Activated T-cell treated with anti-CD3 and anti-CD28 coated beads, Interleukin-2, amount 50 U/mL, for 48 hours (primary cell): ENCODE results near the gene NPTN.
"Not testable (repeated sequence)": the region's sequence is repeated elsewhere in the genome, so short reads cannot be mapped to it uniquely, and the experiment has no call there.

ENCODE experiments used
- DNase-seq, 2 experiments: peaks; one replicate each; pipeline ENCODE4 v3.0.0-alpha.2; 2020

The NPTN gene

DNA sequence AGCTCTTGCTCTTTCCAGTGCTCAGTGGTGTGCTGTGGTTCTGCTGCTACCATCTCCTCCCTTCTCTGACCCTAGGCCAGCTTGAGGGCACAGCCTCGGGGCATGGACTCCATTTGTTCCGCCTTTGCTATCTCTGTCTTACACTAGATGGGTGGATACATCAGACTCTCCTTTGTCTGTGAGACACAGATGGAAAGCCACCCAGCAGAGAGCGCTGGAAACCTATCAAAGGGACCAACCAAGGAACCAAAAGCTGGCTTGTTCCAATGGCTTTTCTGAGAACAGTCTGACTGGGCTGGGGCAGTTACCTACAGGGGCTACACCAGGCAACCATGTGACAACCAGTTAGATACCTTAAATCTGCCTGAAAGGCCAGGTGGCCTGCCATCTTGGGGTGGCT lies 63.8 kb downstream of the NPTN start:
- no peak for DNase-seq

- DNase-seq, result no peak
Measured at GRCh38 chr15:73568564-73569280, 64.5 kb downstream of the NPTN start.

DNA sequence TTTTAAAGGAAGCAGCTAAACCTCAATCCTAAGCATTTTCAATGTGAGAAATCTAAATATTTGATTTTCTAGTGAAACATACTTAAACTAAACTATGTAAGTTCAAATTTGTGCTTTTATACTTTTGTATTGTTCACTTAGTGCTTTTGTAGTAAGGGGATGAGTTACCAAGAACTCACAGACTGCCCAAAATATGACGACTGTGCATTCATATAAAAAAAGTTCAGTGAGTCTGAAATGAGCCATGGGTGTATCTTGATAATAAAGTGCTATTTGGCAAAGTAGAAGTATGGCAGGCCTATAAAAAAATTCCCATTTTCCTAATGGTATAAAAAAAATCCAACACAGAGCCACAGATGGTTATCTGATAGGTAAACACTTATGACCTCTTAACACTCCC lies 66.2 kb downstream of the NPTN start:
- DNase-seq, result no peak

- no peak for DNase-seq
Measured at GRCh38 chr15:73564255-73564654, 68.9 kb downstream of the NPTN start.

GRCh38 chr15:73560501-73561117 lies 72.6 kb downstream of the NPTN start:
- no peak for DNase-seq

GRCh38 chr15:73558529-73558928 lies 74.7 kb downstream of the NPTN start:
- DNase-seq, result no peak

DNA sequence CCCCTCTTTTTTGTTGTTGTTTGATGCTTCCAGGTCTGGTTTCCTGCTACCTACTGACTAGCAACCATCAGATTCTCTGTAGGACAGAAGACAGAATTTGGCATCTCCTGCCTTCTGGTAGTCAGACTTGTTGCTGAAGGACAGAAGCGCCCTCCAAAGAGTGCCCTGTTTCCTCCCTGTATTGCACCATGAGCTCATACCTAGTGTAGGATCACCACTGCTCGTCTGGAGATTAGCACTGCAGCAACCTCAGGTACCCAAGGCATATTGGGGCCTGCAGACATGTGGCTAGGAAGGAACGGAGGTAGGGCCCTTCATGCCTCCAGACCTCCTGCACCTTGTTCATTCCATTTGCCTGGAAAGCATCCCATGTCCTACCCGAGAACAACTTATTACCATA lies 78.1 kb downstream of the NPTN start:
- no peak for DNase-seq

DNA sequence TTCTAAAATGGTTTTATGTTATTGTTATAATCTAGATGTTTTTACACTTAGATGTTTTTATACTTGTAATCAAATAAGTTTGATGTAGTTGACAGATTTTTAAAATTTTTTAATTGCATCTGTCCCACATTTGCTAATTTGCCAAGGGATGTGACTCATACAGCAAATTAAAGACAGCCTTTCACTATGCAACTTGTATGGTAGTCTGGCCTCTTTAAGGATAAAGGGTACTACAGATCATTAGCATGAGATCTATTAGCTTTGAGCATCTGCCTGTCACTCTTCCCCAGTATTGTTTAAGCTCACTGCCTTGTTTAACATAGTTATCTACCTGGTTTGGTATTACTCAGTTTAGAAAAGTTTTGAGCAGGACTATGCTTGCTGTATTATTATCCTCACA lies 83.0 kb downstream of the NPTN start:
- no peak for DNase-seq

DNA sequence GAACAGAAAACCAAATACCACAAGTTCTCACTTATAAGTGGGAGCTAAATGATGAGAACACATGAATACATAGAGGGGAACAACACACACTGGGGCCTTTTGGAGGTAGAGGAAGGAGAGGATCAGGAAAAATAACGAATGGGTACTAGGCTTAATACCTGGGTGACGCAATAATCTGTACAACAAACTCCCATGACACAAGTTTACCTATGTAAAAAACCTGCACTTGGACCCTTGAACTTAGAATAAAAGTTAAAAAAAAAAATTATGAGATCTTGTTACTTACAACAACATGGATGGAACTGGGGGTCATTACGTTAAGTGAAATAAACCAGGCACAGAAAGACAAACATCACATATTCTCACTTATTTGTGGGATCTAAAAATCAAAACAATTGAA lies 84.3 kb downstream of the NPTN start:
- not testable (repeated sequence) for DNase-seq

DNA sequence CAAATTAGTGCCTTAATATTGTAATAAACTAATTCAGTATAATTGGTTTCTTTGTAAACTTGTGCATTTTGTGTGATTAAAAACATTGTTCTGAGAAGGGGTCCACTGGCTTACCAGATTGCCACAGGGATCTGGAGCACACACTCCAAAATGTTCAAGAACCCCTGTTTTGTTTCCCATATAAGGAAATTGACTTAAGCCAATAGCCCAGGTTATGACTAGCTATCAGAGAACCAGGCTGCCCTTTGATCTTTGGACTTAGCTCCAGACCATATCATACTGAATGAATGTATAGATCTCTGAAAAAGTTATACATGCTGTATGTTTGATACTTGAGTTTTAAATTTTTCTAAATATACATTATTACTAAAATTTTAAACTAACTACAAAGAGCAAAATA lies 91.7 kb downstream of the NPTN start:
- DNase-seq, result no peak

- DNase-seq, result no peak
Measured at GRCh38 chr15:73540161-73540560, 93.0 kb downstream of the NPTN start.

GRCh38 chr15:73539212-73540128 lies 93.7 kb downstream of the NPTN start:
- DNase-seq, result no peak

- DNase-seq, result no peak
Measured at GRCh38 chr15:73538563-73539211, 94.5 kb downstream of the NPTN start.

DNA sequence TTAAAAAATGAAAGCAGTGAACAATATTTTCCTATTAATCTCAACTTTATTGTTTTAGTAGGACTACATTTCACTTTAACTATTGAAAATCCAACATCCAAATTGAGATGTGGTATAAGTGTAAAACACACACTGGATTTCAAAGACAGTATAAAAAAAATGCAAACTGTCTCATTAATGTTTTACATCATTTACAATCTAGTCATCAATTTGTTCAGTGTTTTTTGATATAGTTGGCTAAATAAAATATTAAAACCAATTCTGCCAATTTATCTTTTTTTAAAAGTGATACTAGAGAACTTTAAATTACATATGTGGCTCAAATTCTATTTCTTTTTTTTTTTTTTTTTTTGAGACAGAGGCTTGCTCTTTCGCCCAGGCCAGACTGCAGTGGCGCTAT lies 95.1 kb downstream of the NPTN start:
- DNase-seq, result no peak

DNA sequence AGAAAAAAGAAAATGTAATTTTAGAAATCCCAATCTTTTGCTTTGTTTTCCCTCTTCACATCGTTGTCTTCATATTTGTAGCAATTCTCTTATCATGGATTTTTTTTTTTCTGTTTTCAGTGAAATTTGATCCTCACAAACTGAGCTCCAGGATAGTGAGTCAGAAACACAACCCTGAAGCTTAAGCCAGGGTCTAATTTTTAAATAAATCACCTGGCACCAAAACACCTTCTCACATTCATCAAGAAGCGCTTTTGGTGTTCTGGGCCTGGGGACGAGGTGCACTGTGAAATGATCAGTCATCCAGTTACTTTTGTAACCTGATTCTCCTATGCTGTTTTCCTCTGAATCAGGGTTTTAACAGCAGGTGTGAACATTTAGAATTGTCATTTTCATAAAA lies 102.5 kb downstream of the NPTN start:
- DNase-seq, result no peak

GRCh38 chr15:73527598-73527997 lies 105.6 kb downstream of the NPTN start:
- no peak for DNase-seq

DNA sequence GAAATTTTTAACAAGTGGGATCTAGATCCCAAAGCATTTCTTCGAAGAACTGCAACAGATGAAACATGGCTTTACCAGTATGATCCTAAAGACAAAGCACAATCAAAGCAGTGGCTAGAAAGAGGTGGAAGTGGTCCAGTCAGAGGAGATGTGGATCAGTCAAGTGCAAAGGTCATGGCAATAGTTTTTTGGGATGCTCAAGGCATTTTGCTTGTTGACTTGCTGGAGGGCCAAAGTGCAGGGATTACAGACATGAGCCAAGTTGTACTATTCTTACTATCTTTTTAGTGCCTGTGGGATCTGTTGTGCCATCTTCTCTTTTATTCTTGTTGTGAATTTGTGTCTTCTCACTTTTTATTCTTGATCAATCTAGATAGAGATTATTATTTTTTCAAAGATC lies 108.3 kb downstream of the NPTN start:
- DNase-seq, result no peak

DNA sequence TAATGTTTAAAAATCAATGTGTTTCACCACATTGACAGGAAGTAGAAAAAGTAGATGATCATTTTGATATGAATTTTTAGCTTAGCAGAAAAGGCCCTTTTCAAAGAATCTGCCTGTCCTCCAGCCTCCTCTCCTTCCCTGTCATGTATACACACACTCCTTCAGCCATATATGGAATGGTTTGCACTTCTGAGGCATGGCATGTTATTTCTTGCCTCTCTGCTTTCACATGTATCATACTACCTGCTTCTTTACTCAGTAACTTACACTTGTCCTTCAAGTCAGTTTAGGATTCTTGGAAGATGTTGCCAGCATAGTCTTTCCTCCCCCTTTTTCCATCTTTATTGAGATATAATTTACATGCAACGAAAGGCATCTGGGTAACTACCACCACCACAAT lies 111.2 kb downstream of the NPTN start:
- no peak for DNase-seq

DNA sequence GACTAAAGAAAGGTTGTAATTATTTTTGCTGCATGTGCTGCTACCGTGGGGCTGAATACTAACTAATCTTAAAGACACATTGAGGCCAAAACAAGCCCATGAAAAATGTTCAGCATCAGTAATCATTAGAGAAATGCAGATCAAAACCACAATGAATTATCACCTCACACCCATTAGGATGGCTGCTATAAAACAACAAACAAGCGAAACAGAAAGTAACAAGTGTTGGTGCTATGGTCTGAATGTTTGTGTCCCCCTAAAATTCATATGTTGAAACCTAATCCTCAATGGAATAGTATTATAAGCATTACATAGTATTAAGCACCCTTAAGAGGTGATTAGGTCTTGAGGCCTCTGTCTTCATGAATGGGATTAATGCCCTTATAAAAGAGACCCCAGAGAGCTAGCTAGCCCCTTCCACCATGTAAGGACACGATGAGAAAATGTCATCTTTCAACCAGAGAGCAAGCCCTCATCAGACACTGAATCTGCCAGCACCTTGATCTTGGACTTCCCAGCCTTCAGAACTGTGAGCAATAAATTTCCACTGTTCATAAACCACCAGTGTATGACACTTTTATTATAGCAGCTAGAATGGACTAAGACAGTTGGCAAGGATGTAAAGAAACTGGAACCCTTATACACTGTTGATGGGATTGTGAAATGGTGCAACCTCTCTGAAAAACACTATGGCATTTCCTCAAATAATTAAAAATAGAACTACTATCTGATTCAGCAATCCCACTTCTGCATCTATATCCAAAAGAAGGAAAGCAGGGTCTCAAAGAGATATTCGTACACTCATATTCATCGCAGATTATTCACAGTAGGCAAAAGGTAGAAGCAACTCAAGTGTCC lies 114.1 kb downstream of the NPTN start:
- DNase-seq, result no peak

DNA sequence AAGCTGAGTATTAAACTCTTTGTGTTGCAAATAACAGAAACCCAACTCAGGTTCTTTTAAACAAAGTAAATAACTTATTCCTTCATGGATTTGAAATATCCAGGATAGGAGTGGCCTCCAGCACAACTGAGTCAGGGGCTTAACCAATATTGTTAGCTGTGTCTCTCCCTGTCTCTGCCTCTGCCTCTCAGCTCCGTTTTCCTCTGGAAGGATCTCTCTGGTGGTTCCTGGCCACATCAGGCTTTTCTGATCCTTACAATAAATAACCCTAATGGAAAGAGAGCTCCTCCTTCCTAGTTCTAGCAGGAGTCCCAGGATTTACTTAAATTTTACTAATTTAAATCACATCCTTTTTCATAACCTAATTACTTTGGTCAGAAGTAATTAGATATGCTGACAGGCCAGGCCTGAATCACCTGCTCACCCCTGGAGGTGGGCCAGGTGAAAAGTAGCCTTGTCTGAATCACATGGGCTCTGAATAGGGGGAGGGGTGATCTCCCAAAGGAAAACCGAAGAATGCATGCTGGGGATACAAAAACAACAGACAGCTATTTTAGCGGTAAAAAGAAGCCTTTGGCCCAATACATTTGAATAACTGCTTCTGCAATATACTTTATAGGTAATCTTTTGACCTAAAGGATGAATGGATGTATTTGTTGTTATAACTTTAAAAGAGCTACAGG lies 114.9 kb downstream of the NPTN start:
- DNase-seq, result no peak

DNA sequence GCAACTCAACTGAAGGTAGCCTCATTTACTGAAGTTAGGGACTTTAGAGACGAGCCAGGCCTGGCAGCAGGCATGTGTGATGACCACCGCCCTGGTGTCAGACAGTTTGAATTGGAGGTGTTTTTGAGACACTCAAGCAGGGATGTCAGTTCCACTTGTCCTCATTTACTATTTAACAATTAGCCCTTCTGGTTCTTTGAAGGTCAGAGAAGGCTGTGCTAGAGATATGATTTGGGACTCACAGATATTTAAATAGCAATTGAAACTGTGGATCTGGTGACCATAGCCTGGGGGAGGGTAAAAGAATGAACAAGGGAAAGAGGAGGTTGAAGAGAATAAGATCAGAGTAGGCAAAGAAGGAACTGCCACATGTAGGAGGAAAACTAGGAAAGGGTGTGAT lies 115.6 kb downstream of the NPTN start:
- DNase-seq, result no peak

DNA sequence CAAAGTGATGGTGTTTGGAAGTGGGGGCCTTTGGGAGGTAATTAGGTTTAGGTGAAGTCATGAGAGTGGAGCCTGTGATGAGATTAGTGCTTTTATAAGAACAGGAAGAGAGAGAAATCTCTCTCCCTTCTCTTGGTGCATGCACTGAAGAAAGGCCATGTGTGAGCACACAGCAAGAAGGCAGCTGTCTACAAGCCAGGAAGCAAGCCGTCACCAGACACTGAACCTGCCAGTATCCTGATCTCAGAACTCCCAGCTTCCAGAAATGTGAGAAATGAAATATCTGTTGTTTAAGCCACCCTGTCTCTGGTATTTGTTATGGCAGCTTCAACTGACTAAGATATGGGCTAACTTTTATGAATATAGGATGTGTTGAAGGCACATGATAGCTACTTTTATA lies 117.7 kb downstream of the NPTN start:
- no peak for DNase-seq
